ENCODE results near the gene ATP2A3.
A peak's percentile ranks its signal among the peaks of the same experiment; 100 is the strongest.

Gene ATP2A3

GRCh38 chr17:3888343-3889171, 75.7 kb downstream of the ATP2A3 start:
- peak; percentile 84 for DNase-seq

- DNase-seq, result peak; percentile 53
Measured at GRCh38 chr17:3887804-3888203, 76.4 kb downstream of the ATP2A3 start.

DNA sequence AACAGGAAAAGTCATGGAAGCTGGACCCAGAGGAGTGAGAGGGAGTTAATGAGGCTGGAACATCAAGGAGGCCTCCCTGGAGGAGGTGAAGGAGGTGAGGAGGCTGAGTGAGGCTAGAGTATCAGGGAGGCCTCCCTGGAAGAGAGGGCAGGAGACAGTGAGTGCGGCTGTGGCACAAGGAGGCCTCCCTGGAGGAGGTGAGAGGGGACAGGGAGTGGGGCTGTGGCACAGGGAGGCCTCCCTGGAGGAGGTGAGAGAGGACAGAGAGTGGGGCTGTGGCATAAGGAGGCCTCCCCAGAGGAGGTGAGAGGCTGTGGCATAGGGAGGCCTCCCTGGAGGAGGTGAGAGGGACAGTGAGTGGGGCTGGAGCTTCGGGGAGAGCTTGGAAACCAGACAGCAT, 76.8 kb downstream of the ATP2A3 start:
- no peak for DNase-seq

DNA sequence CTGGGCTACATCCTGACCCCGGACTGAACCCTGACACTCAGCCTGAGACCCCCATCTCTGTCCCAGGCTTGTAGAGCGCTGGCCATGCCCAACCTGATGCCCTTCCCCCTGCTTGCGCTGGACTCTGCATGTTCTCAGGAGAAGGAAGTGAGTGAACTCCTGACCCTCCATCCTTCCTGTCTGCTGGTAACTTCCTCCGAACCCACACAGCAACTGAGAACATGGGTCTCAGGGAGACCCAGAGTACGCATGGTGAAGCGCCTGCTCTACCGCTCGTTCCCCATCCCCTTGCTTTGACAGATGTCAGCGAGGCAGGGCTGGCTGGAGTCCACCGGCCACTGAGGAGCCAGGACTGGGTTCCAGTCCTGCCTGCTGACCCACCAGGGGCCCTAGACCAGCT, 77.5 kb downstream of the ATP2A3 start:
- no peak for DNase-seq

- DNase-seq, result peak; percentile 37
Measured at GRCh38 chr17:3885970-3886369, 78.3 kb downstream of the ATP2A3 start.

- peak; percentile 89 for DNase-seq
Measured at GRCh38 chr17:3885271-3885670, 79.0 kb downstream of the ATP2A3 start.

GRCh38 chr17:3884188-3884587, 80.0 kb downstream of the ATP2A3 start:
- DNase-seq, result no peak

GRCh38 chr17:3882276-3882675, 82.0 kb downstream of the ATP2A3 start:
- no peak for DNase-seq

- DNase-seq, result no peak
Measured at GRCh38 chr17:3880983-3881382, 83.3 kb downstream of the ATP2A3 start.

DNA sequence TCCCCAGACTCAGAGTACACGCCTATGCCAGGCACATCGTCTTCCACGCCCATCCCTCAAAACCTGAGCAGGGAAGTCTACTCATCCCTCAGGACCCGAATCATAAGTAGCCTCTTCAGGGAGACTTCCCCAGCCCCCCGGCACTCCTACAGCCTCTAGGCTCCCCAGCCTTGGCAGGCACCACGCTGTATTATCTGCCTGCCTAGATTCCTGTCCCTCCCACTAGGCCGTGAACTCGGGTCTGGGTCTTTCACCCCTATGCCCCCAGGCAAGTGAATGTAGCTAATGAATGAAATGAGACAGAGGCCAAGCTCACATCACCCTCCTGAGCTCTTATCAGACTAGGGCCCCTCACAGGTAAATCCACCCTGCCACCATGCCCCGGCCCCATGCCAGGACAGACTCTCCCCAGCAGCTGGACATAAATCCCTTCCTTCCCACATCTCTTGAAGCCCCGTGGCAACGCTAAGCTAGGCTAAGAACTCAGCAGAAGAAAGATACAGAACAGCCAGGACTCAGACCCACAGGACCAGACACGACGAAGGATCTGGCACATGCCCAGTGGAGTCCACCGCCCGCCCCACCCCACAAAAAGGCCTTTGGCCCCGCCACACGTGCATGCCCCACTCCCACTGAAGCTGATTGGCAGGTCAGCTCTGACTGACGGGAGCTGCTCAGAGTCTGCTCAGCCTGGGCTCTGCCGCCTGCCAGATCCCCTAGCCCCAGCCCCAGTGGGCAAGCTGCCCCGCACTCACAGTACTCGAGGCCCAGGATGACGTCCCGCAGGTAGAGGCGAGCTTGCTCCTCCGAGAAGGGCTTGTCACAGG, 84.4 kb downstream of the ATP2A3 start:
- no peak for DNase-seq

GRCh38 chr17:3879186-3879585, 85.1 kb downstream of the ATP2A3 start:
- DNase-seq, result peak; percentile 95

DNA sequence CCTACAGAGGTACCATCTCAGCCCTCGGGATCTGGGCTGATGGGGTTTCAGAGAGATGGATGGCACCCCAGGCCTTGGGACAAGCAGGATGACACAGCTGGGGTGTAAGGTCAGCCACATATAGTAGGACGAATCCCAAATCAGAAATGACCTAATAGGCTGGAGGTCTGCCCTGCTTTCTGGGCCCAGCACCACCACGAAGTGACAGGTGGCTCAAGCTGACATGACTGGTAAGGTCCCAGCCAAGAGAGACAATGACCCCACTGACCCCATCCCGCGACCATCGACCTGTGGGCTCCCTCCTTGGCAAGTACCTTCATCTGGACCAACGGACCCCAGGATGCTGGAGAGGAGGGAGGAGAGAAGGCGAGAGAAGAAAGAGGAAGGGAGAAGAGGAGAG, 87.0 kb downstream of the ATP2A3 start:
- DNase-seq, result no peak

GRCh38 chr17:3875317-3875716, 88.9 kb downstream of the ATP2A3 start:
- no peak for DNase-seq

Measured in NCI-H446 treated with DMSO at 0.1 percent for 48 hours (cell line).